Measurements from ENCODE around the gene ABI3BP. TPM values are rescaled to one million over a fixed set of nuclear protein-coding genes. Genes with fewer than 3 reads are reported as not detected.

ABI3BP gene
- polyA plus RNA-seq, 3 donors = not detected

DNA sequence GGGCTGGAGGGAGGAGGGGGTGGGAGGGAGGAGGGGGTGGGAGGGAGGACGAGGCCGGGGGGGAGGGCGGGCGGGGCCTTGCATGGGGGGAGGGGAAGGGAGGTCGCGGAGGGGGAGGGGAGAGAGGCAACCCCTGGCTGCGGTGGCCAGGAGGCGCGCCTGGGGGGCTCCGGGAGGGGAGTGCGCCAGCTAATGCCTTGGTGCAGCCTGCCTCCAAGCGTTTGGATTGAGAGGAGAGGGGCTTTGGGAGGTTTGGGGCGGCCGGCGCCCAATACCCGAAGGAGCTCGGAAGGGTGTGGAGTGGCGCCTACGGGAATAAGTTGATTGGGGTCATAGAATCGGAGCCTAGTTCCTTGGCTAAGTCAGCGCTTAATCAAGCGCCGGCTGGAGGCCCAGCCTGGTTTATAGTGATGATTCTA, 283.4 kb downstream of the ABI3BP start:
- no peaks in the 10 kb centered on the region for H3K9me3 ChIP-seq (replicated peaks in 1 of 2; ENCODE audit: control insufficient read depth in 1 of 2, insufficient read depth in 1 of 2, low read length in 2 of 2)
- H3K36me3 Mint-ChIP-seq = peaks cover 11 to 24% of the 10 kb centered on the region in 2 donors
- H3K4me1 Mint-ChIP-seq = peaks cover 26% of the 10 kb centered on the region
- peaks cover 0 to 6% of the 10 kb centered on the region in 2 donors for H3K27me3 ChIP-seq (ENCODE audit: control insufficient read depth in 2 of 2, insufficient read depth in 2 of 2, low read length in 2 of 2)
- peaks cover 17 to 18% of the 10 kb centered on the region in 2 donors for H3K4me1 ChIP-seq (ENCODE audit: control insufficient read depth in 1 of 2, insufficient read depth in 2 of 2, low read length in 2 of 2)
- peak overlapping the region; percentile 75 to 86 for H3K27ac ChIP-seq (ENCODE audit: low read depth in 1 of 2, low read length in 2 of 2)
- TF ChIP-seq, protein P1, sequence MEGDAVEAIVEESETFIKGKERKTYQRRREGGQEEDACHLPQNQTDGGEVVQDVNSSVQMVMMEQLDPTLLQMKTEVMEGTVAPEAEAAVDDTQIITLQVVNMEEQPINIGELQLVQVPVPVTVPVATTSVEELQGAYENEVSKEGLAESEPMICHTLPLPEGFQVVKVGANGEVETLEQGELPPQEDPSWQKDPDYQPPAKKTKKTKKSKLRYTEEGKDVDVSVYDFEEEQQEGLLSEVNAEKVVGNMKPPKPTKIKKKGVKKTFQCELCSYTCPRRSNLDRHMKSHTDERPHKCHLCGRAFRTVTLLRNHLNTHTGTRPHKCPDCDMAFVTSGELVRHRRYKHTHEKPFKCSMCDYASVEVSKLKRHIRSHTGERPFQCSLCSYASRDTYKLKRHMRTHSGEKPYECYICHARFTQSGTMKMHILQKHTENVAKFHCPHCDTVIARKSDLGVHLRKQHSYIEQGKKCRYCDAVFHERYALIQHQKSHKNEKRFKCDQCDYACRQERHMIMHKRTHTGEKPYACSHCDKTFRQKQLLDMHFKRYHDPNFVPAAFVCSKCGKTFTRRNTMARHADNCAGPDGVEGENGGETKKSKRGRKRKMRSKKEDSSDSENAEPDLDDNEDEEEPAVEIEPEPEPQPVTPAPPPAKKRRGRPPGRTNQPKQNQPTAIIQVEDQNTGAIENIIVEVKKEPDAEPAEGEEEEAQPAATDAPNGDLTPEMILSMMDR (IDR thresholded peaks at IDR 0.05) = no peak
- peak in 2 of 3 donors; percentile 9 to 30 for DNase-seq
- peak overlapping the region; percentile 78 for H3K9ac ChIP-seq (ENCODE audit: insufficient read depth, low read length, poor library complexity, severe bottlenecking)
- H3K4me3 ChIP-seq (replicated peaks in 1 of 3; ENCODE audit: low read depth in 2 of 3, low read length in 3 of 3) = peak overlapping the region; percentile 65 to 87 (median 83)
- H3K79me2 ChIP-seq (ENCODE audit: insufficient read depth, low read length) = peaks cover 50% of the 10 kb centered on the region
- H3K9me3 Mint-ChIP-seq = peaks cover 0 to 7% (median 5%) of the 10 kb centered on the region in 7 donors
- peak overlapping the region; percentile 81 to 88 for H3K4me3 Mint-ChIP-seq
- peaks cover 0 to 4% (median under 1%) of the 10 kb centered on the region in 3 donors for H3K27me3 Mint-ChIP-seq (ENCODE audit: low read depth in 3 of 3)
- intact Hi-C loops (cut with micrococcal nuclease) = loop anchor here (5.0 to 10.0 kb wide), 2 partner anchors 308 to 895 kb away; partner anchors contain the start of genes CMSS1 (in 1 of the 2), LNP1 (in 1 of the 2) and TOMM70 (in 1 of the 2)
- peaks cover 44% of the 10 kb centered on the region for H4K20me1 ChIP-seq (ENCODE audit: insufficient read depth, low read length)
- H2AFZ ChIP-seq (ENCODE audit: insufficient read depth, low read depth, low read length, poor library complexity, severe bottlenecking) = peak overlapping the region; percentile 69
- H3K27ac Mint-ChIP-seq = peak overlapping the region; percentile 74 to 93 (median 89)
- peak overlapping the region; percentile 88 for H3K4me2 ChIP-seq (replicated peaks; ENCODE audit: extremely low read depth, low read length, poor library complexity, severe bottlenecking)
- peaks cover 9 to 16% of the 10 kb centered on the region in 2 donors for H3K36me3 ChIP-seq (replicated peaks in 1 of 2; ENCODE audit: control insufficient read depth in 1 of 2, insufficient read depth in 2 of 2, low read length in 2 of 2)
- WGBS (ENCODE audit: insufficient coverage) = under 1% methylated on average over 19 of the region's 23 CpGs

DNA sequence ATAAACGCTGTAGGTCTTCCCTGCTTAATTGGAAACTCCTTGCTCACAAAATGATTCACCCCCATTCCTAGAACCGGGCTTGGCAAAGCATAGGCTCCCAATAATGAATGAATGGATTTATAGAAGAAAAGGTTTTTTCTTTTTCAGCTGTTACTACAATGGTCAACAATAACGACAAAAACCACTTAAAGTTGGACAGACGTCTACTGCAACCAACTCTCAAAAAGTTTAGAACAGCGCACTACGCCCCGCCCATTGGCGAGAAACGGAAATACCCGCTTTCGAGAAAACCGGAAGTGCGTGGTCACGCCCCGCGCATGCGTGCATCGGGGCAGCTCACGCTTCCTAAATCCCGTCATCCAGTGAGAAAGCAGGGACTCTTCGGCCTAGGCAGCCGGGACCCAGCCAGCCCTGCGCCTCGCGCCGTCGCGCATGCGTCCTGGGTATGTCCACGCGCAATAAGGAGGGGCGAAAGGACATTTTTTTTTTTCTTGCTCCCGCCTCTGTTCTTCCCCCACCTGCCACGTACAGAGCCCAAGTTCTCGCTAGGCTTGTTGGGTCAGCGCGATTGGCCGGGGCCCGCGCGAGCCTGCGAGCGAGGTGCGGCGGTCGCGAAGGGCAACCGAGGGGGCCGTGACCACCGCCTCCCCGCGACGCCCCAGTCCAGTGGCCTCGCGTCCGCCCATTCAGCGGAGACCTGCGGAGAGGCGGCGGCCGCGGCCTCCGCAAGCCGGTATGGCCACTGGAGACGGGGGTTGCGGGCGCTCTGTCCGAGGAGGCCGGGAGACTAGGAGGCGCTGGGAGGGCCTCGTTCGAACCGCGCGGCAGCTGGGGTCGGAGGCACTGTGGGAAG, 284.0 kb downstream of the ABI3BP start, which contains the start of gene TFG:
Gene TFG (plus strand): TSS at position 506 of the 853 bp plus-strand sequence. CDS start 4,192 bp downstream, outside the sequence.
- H3K27ac Mint-ChIP-seq = peak within 1 kb of the TSS; percentile 88 to 95 (median 93)
- Histone ChIP-seq H2AFZ (ENCODE audit: insufficient read depth, low read depth, low read length, poor library complexity, severe bottlenecking) (peak within 1 kb of the TSS; percentile 73), H3K4me3 (replicated peaks in 1 of 3; ENCODE audit: low read depth in 2 of 3, low read length in 3 of 3) (peak within 1 kb of the TSS; percentile 65 to 87 (median 83)), H3K36me3 (replicated peaks in 1 of 2; ENCODE audit: control insufficient read depth in 1 of 2, insufficient read depth in 2 of 2, low read length in 2 of 2) (peaks cover 2 to 9% of the 10 kb centered on the region in 2 donors), H4K20me1 (ENCODE audit: insufficient read depth, low read length) (peaks cover 38% of the 10 kb centered on the region), H3K9me3 (replicated peaks in 1 of 2; ENCODE audit: control insufficient read depth in 1 of 2, insufficient read depth in 1 of 2, low read length in 2 of 2) (no peaks in the 10 kb centered on the region), H3K27ac (ENCODE audit: low read depth in 1 of 2, low read length in 2 of 2) (peak within 1 kb of the TSS; percentile 75 to 86), H3K9ac (ENCODE audit: insufficient read depth, low read length, poor library complexity, severe bottlenecking) (peak within 1 kb of the TSS; percentile 78), H3K79me2 (ENCODE audit: insufficient read depth, low read length) (peaks cover 44% of the 10 kb centered on the region), H3K27me3 (ENCODE audit: control insufficient read depth in 2 of 2, insufficient read depth in 2 of 2, low read length in 2 of 2) (peaks cover 0 to 6% of the 10 kb centered on the region in 2 donors), H3K4me2 (replicated peaks; ENCODE audit: extremely low read depth, low read length, poor library complexity, severe bottlenecking) (peak within 1 kb of the TSS; percentile 88), H3K4me1 (ENCODE audit: control insufficient read depth in 1 of 2, insufficient read depth in 2 of 2, low read length in 2 of 2) (peaks cover 17 to 18% of the 10 kb centered on the region in 2 donors)
- H3K4me1 Mint-ChIP-seq = peaks cover 26% of the 10 kb centered on the region
- DNase-seq = peak; percentile 99 to 100 (median 100)
- under 1% methylated on average over 64 of the region's 76 CpGs for WGBS (ENCODE audit: insufficient coverage)
- H3K4me3 Mint-ChIP-seq = peak within 1 kb of the TSS; percentile 81 to 88
- H3K36me3 Mint-ChIP-seq = peaks cover 10 to 21% of the 10 kb centered on the region in 2 donors
- H3K9me3 Mint-ChIP-seq = peaks cover 0 to 7% (median 5%) of the 10 kb centered on the region in 7 donors
- H3K27me3 Mint-ChIP-seq (ENCODE audit: low read depth in 3 of 3) = peaks cover 0 to 4% (median 2%) of the 10 kb centered on the region in 3 donors
- intact Hi-C loops (cut with micrococcal nuclease) = loop anchor here in 1 of 2 donors (10.0 kb wide), 1 partner anchor 894 kb away; the partner anchor contains the start of gene CMSS1
- TF ChIP-seq, protein P1 (IDR thresholded peaks at IDR 0.05) = no peak

All from CD14-positive monocyte (primary cell).